ENCODE measurements around the gene OR4C45.

GRCh38 chr11:50071584-50072225 lies 39.0 kb downstream of the OR4C45 start:
- TF ChIP-seq CTCF (IDR thresholded peaks at IDR 0.05; ENCODE audit: borderline replicate concordance, extremely low read depth, low read length, poor library complexity, severe bottlenecking) (no peak), EZH2 (IDR thresholded peaks at IDR 0.05; ENCODE audit: borderline replicate concordance, low read depth, low read length, severe bottlenecking) (no peak)
